ENCODE measurements around the gene SEMA6C.

The SEMA6C gene

DNA sequence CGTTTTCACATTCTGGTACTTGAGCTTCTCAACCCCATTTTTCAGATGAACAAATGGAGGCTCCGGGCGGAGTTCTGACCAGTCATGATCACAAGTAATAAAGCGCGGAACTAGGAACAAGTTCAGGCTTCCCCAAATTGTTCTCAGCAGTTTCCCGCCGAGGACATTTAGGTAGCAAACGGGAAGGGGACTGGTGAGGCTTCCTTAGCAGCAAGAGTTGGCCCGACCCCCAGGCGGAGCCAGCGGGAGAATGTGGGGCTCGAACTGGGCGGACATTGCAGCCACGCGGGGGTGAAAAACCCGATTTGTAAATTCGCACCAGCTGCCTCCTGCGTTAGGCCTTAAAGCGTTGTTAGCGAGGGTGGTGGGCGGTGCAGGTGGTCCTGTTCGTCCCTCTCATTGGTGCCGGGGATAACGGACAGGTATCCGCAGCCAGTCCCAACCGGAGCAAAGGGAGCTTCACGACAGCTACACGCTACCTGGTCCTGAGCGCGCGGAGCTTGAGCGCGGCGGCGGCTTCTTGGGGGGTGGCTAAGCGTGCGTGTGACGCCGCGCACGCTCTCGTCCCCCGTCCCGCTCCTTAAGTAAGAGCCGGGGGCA, 15.3 kb downstream of the SEMA6C start:
- TF ChIP-seq, protein P1, sequence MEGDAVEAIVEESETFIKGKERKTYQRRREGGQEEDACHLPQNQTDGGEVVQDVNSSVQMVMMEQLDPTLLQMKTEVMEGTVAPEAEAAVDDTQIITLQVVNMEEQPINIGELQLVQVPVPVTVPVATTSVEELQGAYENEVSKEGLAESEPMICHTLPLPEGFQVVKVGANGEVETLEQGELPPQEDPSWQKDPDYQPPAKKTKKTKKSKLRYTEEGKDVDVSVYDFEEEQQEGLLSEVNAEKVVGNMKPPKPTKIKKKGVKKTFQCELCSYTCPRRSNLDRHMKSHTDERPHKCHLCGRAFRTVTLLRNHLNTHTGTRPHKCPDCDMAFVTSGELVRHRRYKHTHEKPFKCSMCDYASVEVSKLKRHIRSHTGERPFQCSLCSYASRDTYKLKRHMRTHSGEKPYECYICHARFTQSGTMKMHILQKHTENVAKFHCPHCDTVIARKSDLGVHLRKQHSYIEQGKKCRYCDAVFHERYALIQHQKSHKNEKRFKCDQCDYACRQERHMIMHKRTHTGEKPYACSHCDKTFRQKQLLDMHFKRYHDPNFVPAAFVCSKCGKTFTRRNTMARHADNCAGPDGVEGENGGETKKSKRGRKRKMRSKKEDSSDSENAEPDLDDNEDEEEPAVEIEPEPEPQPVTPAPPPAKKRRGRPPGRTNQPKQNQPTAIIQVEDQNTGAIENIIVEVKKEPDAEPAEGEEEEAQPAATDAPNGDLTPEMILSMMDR (IDR thresholded peaks at IDR 0.05; ENCODE audit: control insufficient read depth, extremely low read depth, insufficient read depth): no peak
- DNase-seq (ENCODE audit: low read depth): no peak
- H3K4me3 ChIP-seq (ENCODE audit: low read depth, low read length): no peak overlapping the region

GRCh38 chr1:151128800-151129199, 17.6 kb downstream of the SEMA6C start:
- no peak overlapping the region for H3K4me3 ChIP-seq (ENCODE audit: low read depth, low read length)
- TF ChIP-seq, protein P1 (IDR thresholded peaks at IDR 0.05; ENCODE audit: control insufficient read depth, extremely low read depth, insufficient read depth): no peak
- DNase-seq (ENCODE audit: low read depth): no peak

GRCh38 chr1:151124763-151125403, 21.5 kb downstream of the SEMA6C start:
- DNase-seq (ENCODE audit: low read depth): no peak
- TF ChIP-seq, protein P1 (IDR thresholded peaks at IDR 0.05; ENCODE audit: control insufficient read depth, extremely low read depth, insufficient read depth): no peak
- H3K4me3 ChIP-seq (ENCODE audit: low read depth, low read length): no peak overlapping the region

GRCh38 chr1:151113877-151114276, 32.6 kb downstream of the SEMA6C start:
- DNase-seq (ENCODE audit: low read depth): no peak
- TF ChIP-seq, protein P1 (IDR thresholded peaks at IDR 0.05; ENCODE audit: control insufficient read depth, extremely low read depth, insufficient read depth): no peak
- H3K4me3 ChIP-seq (ENCODE audit: low read depth, low read length): no peak overlapping the region

DNA sequence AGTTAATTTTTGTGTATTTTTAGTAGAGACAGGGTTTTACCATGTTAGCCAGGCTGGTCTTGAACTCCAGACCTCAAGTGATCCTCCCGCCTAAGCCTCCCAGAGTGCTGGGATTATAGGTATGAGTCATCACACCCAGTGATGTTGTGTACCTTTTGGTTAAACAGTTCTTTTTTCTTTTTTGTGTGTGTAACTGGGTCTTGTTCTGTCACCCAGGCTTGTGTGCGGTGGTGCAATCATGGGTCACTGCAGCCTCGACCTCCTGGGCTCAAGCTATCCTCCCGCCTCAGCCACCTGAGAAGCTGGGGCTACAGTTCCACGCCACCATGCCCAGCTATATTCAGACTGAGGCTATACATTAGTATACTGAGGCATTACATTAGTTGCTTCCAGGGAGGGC, 38.1 kb downstream of the SEMA6C start:
- H3K4me3 ChIP-seq (ENCODE audit: low read depth, low read length): no peak overlapping the region
- DNase-seq (ENCODE audit: low read depth): no peak
- TF ChIP-seq, protein P1 (IDR thresholded peaks at IDR 0.05; ENCODE audit: control insufficient read depth, extremely low read depth, insufficient read depth): no peak

- DNase-seq (ENCODE audit: low read depth): no peak
- TF ChIP-seq, protein P1 (IDR thresholded peaks at IDR 0.05; ENCODE audit: control insufficient read depth, extremely low read depth, insufficient read depth): no peak
These were observed 39.5 kb downstream of the SEMA6C start for GRCh38 chr1:151106894-151107293.

DNA sequence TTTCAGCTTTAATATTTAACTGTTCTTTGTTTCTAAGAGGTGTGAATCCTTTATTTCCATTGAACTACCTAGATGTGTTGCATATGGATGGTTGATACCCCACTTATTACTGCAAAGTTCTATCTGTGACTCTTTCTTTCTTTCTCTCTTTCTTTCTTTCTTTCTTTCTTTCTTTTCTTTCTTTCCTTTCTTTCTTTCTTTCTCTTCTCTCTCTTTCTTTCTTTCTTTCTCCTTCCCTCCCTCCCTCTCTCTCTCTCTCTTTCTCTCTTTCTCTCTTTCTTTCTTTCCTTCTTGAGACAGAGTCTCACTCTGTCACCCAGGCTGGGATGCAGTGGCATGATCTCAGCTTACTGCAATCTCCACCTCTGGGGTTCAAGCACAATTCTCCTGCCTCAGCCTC, 41.8 kb downstream of the SEMA6C start:
- no peak for DNase-seq (ENCODE audit: low read depth)
- TF ChIP-seq, protein P1 (IDR thresholded peaks at IDR 0.05; ENCODE audit: control insufficient read depth, extremely low read depth, insufficient read depth): no peak
- H3K4me3 ChIP-seq (ENCODE audit: low read depth, low read length): no peak overlapping the region

More at GRCh38 chr1:151106894-151107293, 39.5 kb downstream of the SEMA6C start:
- H3K4me3 ChIP-seq (ENCODE audit: low read depth, low read length): no peak overlapping the region
